Body of pancreas (tissue), 4 donors: Measurements from ENCODE around the gene ACADVL.

ENCODE experiments used
- CTCF ChIP-seq, 7 experiments: fragments of 450-650 bp in 4 of 7; fragments of 200-600 bp in 3 of 7; sonication (generic) in 3 of 7; IDR thresholded peaks; one replicate each; pipeline ENCODE4 v1.5.1; 2016 to 2019; ENCODE audit warnings: antibody characterized with exemption in 7 of 7
- POLR2A ChIP-seq, 3 donors: fragments of 450-650 bp; IDR thresholded peaks; one replicate each; pipeline ENCODE4 v1.6.1; 2016; ENCODE audit warnings: antibody characterized with exemption in 3 of 3, mild to moderate bottlenecking in 2 of 3

DNA sequence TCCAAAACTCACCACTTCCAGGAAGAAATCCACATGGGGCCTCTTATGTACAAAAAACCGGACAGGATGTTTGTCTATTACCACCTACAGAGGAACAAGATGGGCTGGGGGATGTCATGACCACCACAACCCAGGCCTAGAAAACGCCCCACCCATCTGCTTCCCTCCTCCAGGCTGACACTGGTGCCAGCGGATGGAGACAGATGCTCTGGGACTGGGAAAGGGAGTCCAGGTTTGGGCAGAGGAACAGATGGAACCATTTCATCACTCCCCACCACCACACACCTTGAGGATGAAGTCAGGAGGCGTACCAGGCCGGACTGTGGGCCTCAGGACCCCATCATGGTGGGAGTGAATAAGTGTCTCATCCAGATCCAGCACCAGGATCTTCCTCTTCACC, 27.0 kb downstream of the ACADVL start:
- TF ChIP-seq CTCF (IDR thresholded peaks at IDR 0.05) (no peak), POLR2A (IDR thresholded peaks at IDR 0.05) (no peak)
